ENCODE data around the gene ANKRD63. TPM values are rescaled to one million over a fixed set of nuclear protein-coding genes. Genes with fewer than 3 reads are reported as not detected.

ANKRD63 gene
- total and polyA plus RNA-seq, 2 of the 8 experiments (the other 6 are each of a cell fraction or from before 2014, with no cell fraction given) = 0.18 to 0.26 TPM

DNA sequence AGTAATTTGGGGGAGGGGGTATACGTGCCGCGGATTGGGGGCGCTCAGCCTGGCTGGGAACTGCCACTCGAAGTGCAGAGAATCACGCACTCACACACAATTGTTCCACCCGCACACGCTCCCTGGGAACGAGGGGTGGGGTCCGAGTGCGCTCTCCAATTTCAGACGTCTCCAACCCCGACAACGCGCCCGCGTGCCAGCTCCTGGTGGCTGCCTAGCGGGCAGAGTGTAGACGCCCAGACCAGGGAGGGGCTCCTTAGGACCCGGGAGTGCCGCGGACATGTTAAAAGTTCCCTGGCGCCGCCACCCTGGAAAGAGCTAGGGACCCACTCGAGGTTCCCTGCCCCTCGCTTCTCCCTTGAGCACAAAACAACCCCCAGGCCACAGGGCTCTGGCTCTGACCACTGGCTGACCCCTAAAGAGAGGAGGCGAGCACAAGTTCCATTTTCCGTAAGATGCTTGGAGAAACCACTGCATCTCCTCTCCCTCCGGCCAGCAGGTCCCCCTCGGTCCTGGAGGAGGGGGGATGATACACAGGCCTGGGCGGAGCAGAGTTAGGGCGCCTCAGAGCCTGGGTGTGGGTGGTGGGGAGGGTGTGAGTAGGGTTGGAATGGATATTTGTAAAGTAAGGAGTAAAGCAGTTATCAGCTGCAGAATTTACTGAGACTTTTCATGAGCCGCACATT, 894 bp upstream of the ANKRD63 start:
- H4K91ac ChIP-seq (replicated peaks; ENCODE audit: insufficient read length, low read length) = no peak overlapping the region
- H3K79me1 ChIP-seq (ENCODE audit: low read depth, low read length) = no peaks in the 10 kb centered on the region; the same call in 1 of the 2 replicates
- H3K4me1 ChIP-seq (replicated peaks in 1 of 4; ENCODE audit: control insufficient read depth in 3 of 4, insufficient read depth in 4 of 4, low read length in 3 of 4) = peaks cover 17 to 47% (median 34%) of the 10 kb centered on the region in 4 experiments
- no peaks in the 10 kb centered on the region for H3K79me2 ChIP-seq (ENCODE audit: control insufficient read depth in 1 of 2, insufficient read depth in 2 of 2, low read length in 2 of 2)
- H4K5ac ChIP-seq (ENCODE audit: insufficient read length, low read depth, low read length) = no peak overlapping the region
- H3K9me3 ChIP-seq (ENCODE audit: insufficient read depth in 2 of 2, low read depth in 1 of 2, low read length in 1 of 2) = no peaks in the 10 kb centered on the region
- H4K8ac ChIP-seq (ENCODE audit: extremely low read depth, insufficient read depth, low read length) = no peak overlapping the region
- H4K20me1 ChIP-seq (replicated peaks in 1 of 2; ENCODE audit: control insufficient read depth in 1 of 2, insufficient read depth in 2 of 2, low read length in 2 of 2) = no peaks in the 10 kb centered on the region
- no peak overlapping the region for H3K14ac ChIP-seq (ENCODE audit: insufficient read length)
- no peak overlapping the region for H3K56ac ChIP-seq (replicated peaks; ENCODE audit: insufficient read length, low read depth, low read length)
- no peak overlapping the region for H2AK5ac ChIP-seq (ENCODE audit: low read depth, low read length)
- FAIRE-seq (no peak), DNase-seq (ENCODE audit: low read depth in 1 of 2, low spot score in 2 of 2) (no peak)
- H2AFZ ChIP-seq (ENCODE audit: low read length) = peak overlapping the region; percentile 49; the same call in 1 of the 2 replicates
- 14% methylated on average over 31 of the region's 33 CpGs; no CpG with 5 or more reads in 1 of the 2 experiments for WGBS, 2 experiments (ENCODE audit: extremely low coverage in 1 of 2, insufficient coverage in 1 of 2, insufficient read length in 1 of 2, insufficient replicate concordance in 2 of 2, low coverage in 1 of 2, low lambda C conversion rate in 2 of 2, missing lambda C conversion rate in 1 of 2)
- ChIA-PET CTCF (ENCODE audit: partially characterized antibody) (interaction anchor here (0.6 to 16.2 kb wide), 11 partner anchors 9 to 559 kb away, joined by 3 to 518 read pairs (median 4); partner anchors contain the start of genes CCDC9B, INAFM2 and PLCB2), POLR2A (ENCODE audit: partially characterized antibody) (interaction anchor here (0.9 to 3.5 kb wide), 8 partner anchors 10 to 41 kb away, joined by 3 to 16 read pairs (median 4); partner anchors contain the start of gene PLCB2)
- H2BK120ac ChIP-seq (replicated peaks; ENCODE audit: low read depth, low read length) = no peak overlapping the region
- H2BK15ac ChIP-seq (ENCODE audit: low read length) = no peak overlapping the region
- peak overlapping the region; percentile 15 to 61 (median 19); a peak in 6 of 8 replicates for H3K4me3 ChIP-seq (ENCODE audit: extremely low read depth in 1 of 4, insufficient read depth in 2 of 4, low read depth in 3 of 4, low read length in 4 of 4)
- H3K23me2 ChIP-seq (ENCODE audit: low read depth, low read length) = peaks cover 22% of the 10 kb centered on the region; the same call in 1 of the 2 replicates
- peak overlapping the region; percentile 90; the same call in 1 of the 2 replicates for H2BK12ac ChIP-seq (ENCODE audit: low read depth, low read length)
- peak overlapping the region; percentile 78 to 97 for H3K4me2 ChIP-seq (ENCODE audit: insufficient read depth in 1 of 2, low read depth in 2 of 2, low read length in 2 of 2)
- H3K18ac ChIP-seq (ENCODE audit: extremely low read depth, low read length) = no peak overlapping the region; the same call in 1 of the 2 replicates
- H2BK20ac ChIP-seq (ENCODE audit: low read length) = peak overlapping the region; percentile 48; the same call in 1 of the 2 replicates
- H3K36me3 ChIP-seq (ENCODE audit: control insufficient read depth in 2 of 4, insufficient read depth in 4 of 4, low read length in 3 of 4) = peaks cover 0 to 15% (median 0%) of the 10 kb centered on the region in 4 experiments; a peak in 1 of 8 replicates
- no peak overlapping the region for H3K27ac ChIP-seq (ENCODE audit: low read depth, low read length)
- H3K23ac ChIP-seq (ENCODE audit: insufficient read length) = no peak overlapping the region
- H2BK5ac ChIP-seq (ENCODE audit: low read depth, low read length) = no peak overlapping the region
- no peak overlapping the region for H3K9ac ChIP-seq (replicated peaks in 1 of 4; ENCODE audit: extremely low read depth in 1 of 4, low read depth in 3 of 4, low read length in 3 of 4)
- peaks cover 40 to 67% (median 54%) of the 10 kb centered on the region in 4 experiments for H3K27me3 ChIP-seq (replicated peaks in 1 of 4; ENCODE audit: control insufficient read depth in 3 of 4, extremely low read depth in 1 of 4, insufficient read depth in 3 of 4, low read length in 3 of 4)
- H3K4ac ChIP-seq (replicated peaks; ENCODE audit: insufficient read length, low read depth, low read length) = no peak overlapping the region
- TF ChIP-seq CBX5 (IDR thresholded peaks at IDR 0.05; ENCODE audit: low read depth, low read length) (no peak), SRF (IDR thresholded peaks at IDR 0.05; ENCODE audit: low read depth, low read length) (no peak), POU5F1 (IDR thresholded peaks at IDR 0.05; ENCODE audit: low read depth, low read length) (no peak), CREB1 (IDR thresholded peaks at IDR 0.05) (no peak), GTF2F1 (IDR thresholded peaks at IDR 0.05; ENCODE audit: borderline replicate concordance, low read depth, low read length) (no peak), CEBPB (IDR thresholded peaks at IDR 0.05; ENCODE audit: low read depth, low read length) (no peak), GABPA (IDR thresholded peaks at IDR 0.05; ENCODE audit: borderline replicate concordance, insufficient read depth, low read length) (no peak), FOSL1 (IDR thresholded peaks at IDR 0.05; ENCODE audit: insufficient read depth, low read depth, low read length) (peak; percentile 58; the same call in 1 of the 2 replicates), EGR1 (IDR thresholded peaks at IDR 0.05; ENCODE audit: borderline replicate concordance, low read depth, low read length) (no peak), POLR2AphosphoS5 (IDR thresholded peaks at IDR 0.05; ENCODE audit: low read depth, low read length) (no peak), SP1 (IDR thresholded peaks at IDR 0.05; ENCODE audit: low read depth, low read length) (no peak)
- TF ChIP-seq, protein P1, sequence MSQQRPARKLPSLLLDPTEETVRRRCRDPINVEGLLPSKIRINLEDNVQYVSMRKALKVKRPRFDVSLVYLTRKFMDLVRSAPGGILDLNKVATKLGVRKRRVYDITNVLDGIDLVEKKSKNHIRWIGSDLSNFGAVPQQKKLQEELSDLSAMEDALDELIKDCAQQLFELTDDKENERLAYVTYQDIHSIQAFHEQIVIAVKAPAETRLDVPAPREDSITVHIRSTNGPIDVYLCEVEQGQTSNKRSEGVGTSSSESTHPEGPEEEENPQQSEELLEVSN (IDR thresholded peaks at IDR 0.05) = peak; percentile 54

Data from H1 (cell line).